Glutamatergic neuron (in vitro differentiated cells): ENCODE measurements around the gene MYO18B. TPM values are rescaled to one million over a fixed set of nuclear protein-coding genes. Genes with fewer than 3 reads are reported as not detected.
A peak's percentile ranks its signal among the peaks of the same experiment; 100 is the strongest.

ENCODE experiments used
- DNase-seq: peaks from one replicate; pipeline ENCODE4 v3.0.0; 2022
- H3K27ac Mint-ChIP-seq: one replicate; pipeline ENCODE4 v1.8.0; 2020; ENCODE audit warnings: mild to moderate bottlenecking, mixed read lengths, inconsistent platforms; ENCODE audit not compliant: unreplicated experiment
- H3K27me3 Mint-ChIP-seq: one replicate; pipeline ENCODE4 v1.8.0; 2020; ENCODE audit warnings: mild to moderate bottlenecking, moderate library complexity, mixed read lengths, inconsistent platforms; ENCODE audit not compliant: unreplicated experiment
- H3K36me3 Mint-ChIP-seq: one replicate; pipeline ENCODE4 v1.8.0; 2020; ENCODE audit warnings: mild to moderate bottlenecking, mixed read lengths, inconsistent platforms; ENCODE audit not compliant: unreplicated experiment
- H3K4me1 Mint-ChIP-seq: one replicate; pipeline ENCODE4 v1.8.0; 2020; ENCODE audit warnings: mild to moderate bottlenecking, low read depth, mixed read lengths, inconsistent platforms; ENCODE audit not compliant: unreplicated experiment
- H3K4me3 Mint-ChIP-seq: one replicate; pipeline ENCODE4 v1.8.0; 2020; ENCODE audit warnings: mild to moderate bottlenecking, mixed read lengths, inconsistent platforms; ENCODE audit not compliant: unreplicated experiment
- H3K9me3 Mint-ChIP-seq: one replicate; pipeline ENCODE4 v1.8.0; 2020; ENCODE audit warnings: mild to moderate bottlenecking, moderate library complexity, mixed read lengths, inconsistent platforms; ENCODE audit not compliant: unreplicated experiment
- total RNA-seq: library from RNA; stranded (reverse); fragmentation: NEBNext Ultra II Directional; extraction: Animal tissue kit (Norgen Biotek cat#: 25700); gene quantifications from one replicate; pipeline ENCODE4 v1.2.1, GENCODE V29; 2021; ENCODE audit not compliant: unreplicated experiment
- TF ChIP-seq, protein P1 (sequence below): fragments of 200-600 bp; sonication (generic); IDR thresholded peaks from one replicate; pipeline ENCODE4 v1.5.0; 2021; ENCODE audit not compliant: partially characterized antibody, unreplicated experiment

Gene MYO18B
- total RNA-seq, 1 donor from 2014 or later = 0.25 TPM

DNA sequence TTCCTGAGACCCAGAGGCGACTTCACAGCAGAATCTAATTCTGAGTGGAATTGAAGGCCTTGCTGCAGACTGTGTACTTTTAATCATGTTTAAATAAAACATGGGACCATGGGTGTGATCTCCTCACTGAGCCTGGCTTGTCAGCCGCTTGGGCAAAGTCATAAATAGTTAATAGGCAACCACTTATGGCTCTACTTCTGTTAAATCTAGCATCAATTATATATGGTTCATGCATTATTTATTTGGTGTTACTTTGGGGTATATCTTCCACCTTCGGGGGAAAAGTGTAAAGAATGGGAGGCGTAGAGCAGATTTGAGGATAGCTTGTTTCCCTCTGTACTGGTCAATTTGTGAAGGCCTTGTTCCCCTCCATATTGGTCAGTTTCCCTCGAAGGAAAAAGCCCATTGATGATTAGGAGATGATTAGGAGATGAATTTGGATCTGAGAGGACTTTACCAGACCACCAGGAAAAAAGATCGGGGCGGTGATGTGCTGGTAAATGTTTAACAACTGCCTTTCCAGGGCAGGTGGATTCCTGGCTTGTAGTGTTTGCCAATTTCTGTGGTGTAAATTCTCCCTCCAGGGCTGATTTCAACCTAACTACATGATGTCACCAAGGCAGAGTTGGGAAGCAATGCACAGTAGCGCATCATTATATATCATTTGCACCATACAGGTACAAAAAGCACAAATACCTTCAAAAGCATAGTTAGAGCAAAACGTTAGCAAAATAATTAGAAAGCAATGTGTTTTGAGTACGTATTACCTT, 223.2 kb downstream of the MYO18B start:
- H3K9me3 Mint-ChIP-seq = peaks cover 4% of the 10 kb centered on the region
- H3K27ac Mint-ChIP-seq = peak overlapping the region; percentile 89
- TF ChIP-seq, protein P1, sequence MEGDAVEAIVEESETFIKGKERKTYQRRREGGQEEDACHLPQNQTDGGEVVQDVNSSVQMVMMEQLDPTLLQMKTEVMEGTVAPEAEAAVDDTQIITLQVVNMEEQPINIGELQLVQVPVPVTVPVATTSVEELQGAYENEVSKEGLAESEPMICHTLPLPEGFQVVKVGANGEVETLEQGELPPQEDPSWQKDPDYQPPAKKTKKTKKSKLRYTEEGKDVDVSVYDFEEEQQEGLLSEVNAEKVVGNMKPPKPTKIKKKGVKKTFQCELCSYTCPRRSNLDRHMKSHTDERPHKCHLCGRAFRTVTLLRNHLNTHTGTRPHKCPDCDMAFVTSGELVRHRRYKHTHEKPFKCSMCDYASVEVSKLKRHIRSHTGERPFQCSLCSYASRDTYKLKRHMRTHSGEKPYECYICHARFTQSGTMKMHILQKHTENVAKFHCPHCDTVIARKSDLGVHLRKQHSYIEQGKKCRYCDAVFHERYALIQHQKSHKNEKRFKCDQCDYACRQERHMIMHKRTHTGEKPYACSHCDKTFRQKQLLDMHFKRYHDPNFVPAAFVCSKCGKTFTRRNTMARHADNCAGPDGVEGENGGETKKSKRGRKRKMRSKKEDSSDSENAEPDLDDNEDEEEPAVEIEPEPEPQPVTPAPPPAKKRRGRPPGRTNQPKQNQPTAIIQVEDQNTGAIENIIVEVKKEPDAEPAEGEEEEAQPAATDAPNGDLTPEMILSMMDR = no peak
- no peak for DNase-seq
- H3K36me3 Mint-ChIP-seq = peaks cover 20% of the 10 kb centered on the region
- peak overlapping the region; percentile 71 for H3K4me3 Mint-ChIP-seq
- peaks cover 15% of the 10 kb centered on the region for H3K4me1 Mint-ChIP-seq
- peaks cover 2% of the 10 kb centered on the region for H3K27me3 Mint-ChIP-seq

DNA sequence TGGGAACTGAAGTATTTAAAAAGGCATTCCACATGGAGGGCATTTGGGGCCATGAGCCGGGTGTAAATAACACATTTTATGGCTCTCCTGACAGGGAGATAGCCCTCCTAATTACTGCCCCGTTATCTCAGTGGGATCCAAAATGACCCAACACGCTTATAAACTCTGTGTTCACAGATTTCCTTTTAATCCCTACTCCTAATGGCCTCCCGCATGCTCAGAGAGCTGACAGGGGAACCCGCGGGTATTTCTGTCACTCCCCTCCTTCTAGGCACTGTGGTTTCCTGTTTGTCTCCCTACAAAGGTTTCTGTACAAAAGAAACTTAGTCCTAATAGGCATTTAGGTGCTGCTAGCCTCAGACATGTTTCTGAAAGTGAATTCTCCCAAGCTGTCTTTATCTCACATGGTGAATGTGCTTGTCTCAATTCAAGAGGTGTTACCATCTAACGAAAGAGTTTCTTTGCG, 224.5 kb downstream of the MYO18B start:
- Mint-ChIP-seq H3K4me3 (peak overlapping the region; percentile 15), H3K27ac (peak overlapping the region; percentile 74), H3K36me3 (peaks cover 20% of the 10 kb centered on the region), H3K27me3 (peaks cover 2% of the 10 kb centered on the region), H3K4me1 (peaks cover 20% of the 10 kb centered on the region), H3K9me3 (peaks cover 4% of the 10 kb centered on the region)
- no peak for DNase-seq
- TF ChIP-seq, protein P1 = no peak

DNA sequence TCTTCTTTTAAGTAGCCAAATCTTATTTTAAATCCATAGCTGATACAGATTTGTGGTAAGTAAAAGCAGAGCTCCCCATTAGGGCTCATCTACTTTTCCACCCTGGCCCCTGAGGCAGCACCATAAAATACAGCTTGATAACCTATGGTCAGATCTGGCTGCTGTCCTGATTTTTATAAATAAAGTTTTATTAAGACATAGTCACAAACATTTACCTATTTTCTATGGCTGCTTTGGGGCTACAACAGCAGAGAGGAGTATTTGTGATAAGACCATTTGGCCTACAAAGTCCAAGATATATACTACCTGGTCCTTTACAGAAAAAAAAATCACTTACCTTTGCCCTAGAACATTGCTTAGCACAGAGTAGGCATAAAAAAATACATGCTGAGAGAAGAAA, 227.3 kb downstream of the MYO18B start:
- peaks cover 2% of the 10 kb centered on the region for H3K27me3 Mint-ChIP-seq
- H3K4me1 Mint-ChIP-seq = peaks cover 22% of the 10 kb centered on the region
- no peak overlapping the region for H3K27ac Mint-ChIP-seq
- H3K36me3 Mint-ChIP-seq = peaks cover 6% of the 10 kb centered on the region
- no peak for DNase-seq
- peaks cover 5% of the 10 kb centered on the region for H3K9me3 Mint-ChIP-seq
- TF ChIP-seq, protein P1 = no peak
- H3K4me3 Mint-ChIP-seq = no peak overlapping the region

DNA sequence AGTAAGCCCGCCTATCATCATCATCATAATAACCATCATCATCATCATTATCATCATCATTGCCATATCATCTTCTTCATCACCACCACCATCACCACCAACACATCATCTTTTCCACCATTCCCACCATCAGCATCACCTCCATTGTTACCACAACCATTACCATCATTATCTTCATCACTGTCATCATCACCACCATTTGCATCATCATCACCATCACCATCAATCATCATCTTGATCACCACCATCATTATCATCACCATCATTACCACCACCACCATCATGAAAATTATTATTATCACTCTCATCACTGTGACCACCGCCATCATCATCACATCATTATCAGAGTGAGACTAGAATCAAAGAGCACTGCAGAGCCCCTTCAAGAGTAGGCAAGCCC, 227.9 kb downstream of the MYO18B start:
- Mint-ChIP-seq H3K9me3 (peaks cover 4% of the 10 kb centered on the region), H3K4me1 (peaks cover 22% of the 10 kb centered on the region), H3K27ac (no peak overlapping the region), H3K36me3 (peaks cover 6% of the 10 kb centered on the region), H3K27me3 (peaks cover 2% of the 10 kb centered on the region), H3K4me3 (no peak overlapping the region)
- no peak for DNase-seq
- TF ChIP-seq, protein P1 = no peak

DNA sequence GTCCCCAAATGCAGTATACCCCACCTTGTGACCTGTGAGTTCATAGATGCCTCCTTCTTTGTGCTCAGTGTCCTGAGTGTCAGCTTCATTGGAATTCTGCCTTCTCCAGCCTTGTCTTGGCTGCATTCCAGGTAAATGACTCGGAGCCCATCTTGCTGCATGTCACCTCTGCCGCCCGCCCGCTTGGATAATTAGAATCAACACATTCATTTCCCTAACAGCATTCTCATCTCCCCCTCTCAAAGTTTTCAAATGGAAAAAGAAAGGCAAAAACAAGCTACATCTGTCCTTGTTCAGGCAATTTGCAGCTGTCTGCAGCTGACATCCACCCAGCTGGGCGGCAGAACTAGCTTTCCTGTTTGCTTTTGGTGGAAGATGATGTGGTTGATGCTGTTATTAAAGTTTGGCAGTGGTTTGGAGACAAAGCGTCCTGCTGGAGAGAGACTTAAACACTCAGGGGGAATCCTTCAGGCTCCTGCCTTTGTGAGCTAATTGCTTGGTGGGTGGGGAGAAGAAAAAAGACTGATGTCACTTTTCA, 228.5 kb downstream of the MYO18B start:
- Mint-ChIP-seq H3K4me3 (no peak overlapping the region), H3K27me3 (peaks cover under 1% of the 10 kb centered on the region), H3K27ac (no peak overlapping the region), H3K36me3 (peaks cover under 1% of the 10 kb centered on the region), H3K4me1 (peaks cover 25% of the 10 kb centered on the region), H3K9me3 (peaks cover 3% of the 10 kb centered on the region)
- TF ChIP-seq, protein P1 = no peak
- DNase-seq = no peak
